ENCODE results near the gene SLC22A2.

SLC22A2 gene

GRCh38 chr6:160203522-160203921 lies 55.1 kb downstream of the SLC22A2 start:
- FAIRE-seq: no peak

GRCh38 chr6:160203076-160203475 lies 55.5 kb downstream of the SLC22A2 start:
- no peak for FAIRE-seq

- peak; percentile 86 for FAIRE-seq
These were observed 56.2 kb downstream of the SLC22A2 start for GRCh38 chr6:160202411-160202810.

GRCh38 chr6:160201061-160201460 lies 57.6 kb downstream of the SLC22A2 start:
- FAIRE-seq: no peak

GRCh38 chr6:160198606-160199211 lies 59.9 kb downstream of the SLC22A2 start:
- FAIRE-seq: no peak

GRCh38 chr6:160197662-160198061 lies 61.0 kb downstream of the SLC22A2 start:
- no peak for FAIRE-seq

GRCh38 chr6:160194808-160195207 lies 63.8 kb downstream of the SLC22A2 start:
- no peak for FAIRE-seq

- no peak for FAIRE-seq
These were observed 65.8 kb downstream of the SLC22A2 start for GRCh38 chr6:160192840-160193239.

- no peak for FAIRE-seq
These were observed 67.6 kb downstream of the SLC22A2 start for GRCh38 chr6:160190973-160191372.

GRCh38 chr6:160190081-160190480 lies 68.5 kb downstream of the SLC22A2 start:
- no peak for FAIRE-seq

- no peak for FAIRE-seq
These were observed 69.8 kb downstream of the SLC22A2 start for GRCh38 chr6:160188773-160189172.

- FAIRE-seq: no peak
These were observed 77.9 kb downstream of the SLC22A2 start for GRCh38 chr6:160180706-160181105.

- FAIRE-seq: no peak
These were observed 80.3 kb downstream of the SLC22A2 start for GRCh38 chr6:160178271-160178670.

- FAIRE-seq: no peak
These were observed 81.4 kb downstream of the SLC22A2 start for GRCh38 chr6:160177220-160177619.

- no peak for FAIRE-seq
These were observed 83.9 kb downstream of the SLC22A2 start for GRCh38 chr6:160174681-160175080.

- peak; percentile 29 for FAIRE-seq
These were observed 84.7 kb downstream of the SLC22A2 start for GRCh38 chr6:160173806-160174527.

- FAIRE-seq: no peak
These were observed 85.9 kb downstream of the SLC22A2 start for GRCh38 chr6:160172704-160173103.

GRCh38 chr6:160170018-160170680 lies 88.5 kb downstream of the SLC22A2 start:
- no peak for FAIRE-seq

- no peak for FAIRE-seq
These were observed 90.8 kb downstream of the SLC22A2 start for GRCh38 chr6:160167604-160168399.
